Mucosa of gallbladder (tissue), 1 donor: ENCODE measurements around the gene TIMMDC1. TPM values are rescaled to one million over a fixed set of nuclear protein-coding genes. Genes with fewer than 3 reads are reported as not detected.
"Not testable (repeated sequence)": the region's sequence is repeated elsewhere in the genome, so short reads cannot be mapped to it uniquely, and the experiment has no call there.

ENCODE experiments used
- DNase-seq: peaks from one replicate; pipeline ENCODE4 v3.0.0-alpha.2; 2020; ENCODE audit warnings: low spot score
- total RNA-seq: library from RNA; stranded (reverse); gene quantifications from one replicate; pipeline ENCODE4 v1.2.1, GENCODE V29; 2021
- donor health status: DM: no; HTN: no; CAD: no.

TIMMDC1 gene
- total RNA-seq, 1 donor from 2014 or later = 114 TPM

- DNase-seq = no peak
Observed at GRCh38 chr3:119557192-119557876, 59.0 kb downstream of the TIMMDC1 start.

- DNase-seq = no peak
Observed at GRCh38 chr3:119557877-119558269, 59.5 kb downstream of the TIMMDC1 start.

- DNase-seq = no peak
Observed at GRCh38 chr3:119558626-119559317, 60.4 kb downstream of the TIMMDC1 start.

- peak; percentile 74 for DNase-seq
Observed at GRCh38 chr3:119559441-119559963, 61.2 kb downstream of the TIMMDC1 start, which contains the start of gene CD80. Gene CD80 (minus strand): TSS chr3:119559614. CDS start chr3:119557728, 1,886 bp downstream.

- DNase-seq = no peak
Observed at GRCh38 chr3:119560160-119560559, 61.8 kb downstream of the TIMMDC1 start.

- no peak for DNase-seq
Observed at GRCh38 chr3:119562307-119562961, 64.1 kb downstream of the TIMMDC1 start.

GRCh38 chr3:119563334-119563733 lies 65.0 kb downstream of the TIMMDC1 start:
- DNase-seq = not testable (repeated sequence)

GRCh38 chr3:119569156-119569555 lies 70.8 kb downstream of the TIMMDC1 start:
- no peak for DNase-seq

GRCh38 chr3:119570229-119570628 lies 71.9 kb downstream of the TIMMDC1 start:
- no peak for DNase-seq

GRCh38 chr3:119571230-119571629 lies 72.9 kb downstream of the TIMMDC1 start:
- no peak for DNase-seq

- DNase-seq = no peak
Observed at GRCh38 chr3:119571688-119572087, 73.3 kb downstream of the TIMMDC1 start.

Other genes starting within 250 kb of the TIMMDC1 start
- gene ARHGAP31, start 204.2 kb upstream of the TIMMDC1 start, total RNA-seq = 22.6 TPM
- 35.3 TPM for gene TMEM39A, start 34.9 kb upstream of the TIMMDC1 start, total RNA-seq
- 17.9 TPM for gene POGLUT1, start 29.6 kb upstream of the TIMMDC1 start, total RNA-seq
- gene CD80, start 61.1 kb downstream of the TIMMDC1 start, total RNA-seq = 0.46 TPM
- 9.5 TPM for gene ADPRH, start 80.9 kb downstream of the TIMMDC1 start, total RNA-seq
- gene PLA1A, start 99.3 kb downstream of the TIMMDC1 start, total RNA-seq = 1.6 TPM
- 53.2 TPM for gene POPDC2, start 162.0 kb downstream of the TIMMDC1 start, total RNA-seq
- gene COX17, start 178.9 kb downstream of the TIMMDC1 start, total RNA-seq = 45.1 TPM
- gene CFAP91, start 204.5 kb downstream of the TIMMDC1 start, total RNA-seq = 6.7 TPM